Measurements from ENCODE around the gene GPATCH2L. TPM values are rescaled to one million over a fixed set of nuclear protein-coding genes. Genes with fewer than 3 reads are reported as not detected.

The GPATCH2L gene
- polyA plus RNA-seq, 1 experiment = 23.6 TPM

DNA sequence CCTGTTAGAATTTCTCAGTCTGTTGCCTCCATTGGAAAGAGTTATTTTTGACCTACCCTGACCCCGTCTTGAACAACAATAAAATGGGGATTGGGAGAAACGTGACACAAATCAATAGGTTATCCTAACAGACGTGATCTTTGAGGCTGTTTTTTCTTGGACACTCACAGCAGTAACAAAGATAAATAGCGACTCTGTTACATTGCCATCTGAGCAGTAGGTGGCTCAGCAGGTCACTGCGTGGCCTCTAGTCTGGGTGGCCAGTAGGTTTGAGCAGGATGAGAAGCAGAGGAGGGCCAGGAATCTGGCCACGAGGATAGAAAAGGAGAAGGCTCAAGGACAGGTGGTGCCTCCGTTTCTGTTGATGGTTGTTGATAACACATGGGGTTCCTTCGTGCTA, 101.4 kb downstream of the GPATCH2L start:
- ChIA-PET CTCF (no interaction called here), POLR2A (interaction anchor here (0.6 kb wide), 1 partner anchor 14 kb away, joined by 3 read pairs; no protein-coding TSS in a partner anchor)
- DNase-seq (ENCODE audit: low read depth) = no peak
- no peak for TF ChIP-seq CTCF (IDR thresholded peaks at IDR 0.05; ENCODE audit: insufficient read depth, low read depth, low read length)
- H3K36me3 ChIP-seq (ENCODE audit: control insufficient read depth, insufficient read depth, low read length) = no peaks in the 10 kb centered on the region
- H3K27me3 ChIP-seq (ENCODE audit: control insufficient read depth, insufficient read depth, low read length) = no peaks in the 10 kb centered on the region
- H3K4me3 ChIP-seq (ENCODE audit: low read depth, low read length) = no peak overlapping the region

DNA sequence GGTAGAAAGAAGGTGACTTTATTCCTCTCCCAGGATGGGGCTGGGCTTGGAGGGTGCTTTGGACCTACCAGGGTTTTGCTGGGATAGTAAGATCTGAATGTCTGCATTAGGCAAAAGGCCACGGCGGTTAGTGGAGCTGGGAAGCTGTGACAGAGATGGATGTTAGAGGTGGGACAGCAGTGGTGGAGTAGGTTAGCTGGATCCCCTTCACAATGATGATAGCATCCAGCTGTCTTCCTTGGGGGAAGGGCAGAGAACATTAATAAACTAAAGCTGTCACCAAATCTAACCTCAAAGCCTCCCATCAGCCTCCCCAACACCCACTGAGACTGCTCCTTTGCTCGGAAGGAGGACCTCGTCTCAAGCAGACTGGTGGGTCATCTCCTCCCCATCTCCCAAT, 104.8 kb downstream of the GPATCH2L start:
- ChIA-PET CTCF (interaction anchor here (1.4 kb wide), 1 partner anchor 8 kb away, joined by 4 read pairs; no protein-coding TSS in a partner anchor), POLR2A (no interaction called here)
- Histone ChIP-seq H3K4me3 (ENCODE audit: low read depth, low read length) (no peak overlapping the region), H3K27me3 (ENCODE audit: control insufficient read depth, insufficient read depth, low read length) (no peaks in the 10 kb centered on the region), H3K36me3 (ENCODE audit: control insufficient read depth, insufficient read depth, low read length) (no peaks in the 10 kb centered on the region)
- DNase-seq (ENCODE audit: low read depth) = no peak
- TF ChIP-seq CTCF (IDR thresholded peaks at IDR 0.05; ENCODE audit: insufficient read depth, low read depth, low read length) = no peak

GRCh38 chr14:76257111-76257803, 105.5 kb downstream of the GPATCH2L start:
- ChIA-PET POLR2A (no interaction called here), CTCF (interaction anchor here (1.4 to 2.4 kb wide), 2 partner anchors 9 to 10 kb away, joined by 4 to 10 read pairs; no protein-coding TSS in a partner anchor)
- no peak for DNase-seq (ENCODE audit: low read depth)

DNA sequence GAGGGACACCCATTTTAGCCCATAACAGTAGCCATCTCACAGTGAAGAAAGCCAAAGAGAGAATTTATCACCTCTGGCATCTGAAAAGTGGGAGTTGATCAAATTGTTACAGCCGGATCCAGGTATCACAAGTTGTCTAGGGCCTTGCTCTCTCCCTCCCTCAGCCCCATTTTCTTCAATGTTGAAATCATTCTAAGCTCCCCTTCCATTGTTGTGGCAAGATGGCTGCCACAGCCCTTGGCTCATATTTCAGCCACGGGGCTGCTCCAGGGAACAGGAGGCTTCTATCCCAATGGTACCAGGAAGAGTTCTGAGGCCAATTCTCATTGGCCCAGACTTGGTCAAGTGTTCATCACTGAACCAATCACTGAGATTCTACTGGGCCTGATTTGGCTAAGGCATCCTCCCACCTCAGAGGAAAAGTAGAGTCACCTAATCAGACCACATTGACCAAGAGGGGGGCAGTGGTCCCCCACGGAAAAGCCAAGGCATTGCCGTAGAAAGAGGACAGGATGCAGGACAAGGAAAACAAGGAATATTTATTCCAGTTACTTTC, 106.2 kb downstream of the GPATCH2L start:
- no peaks in the 10 kb centered on the region for H3K36me3 ChIP-seq (ENCODE audit: control insufficient read depth, insufficient read depth, low read length)
- no peaks in the 10 kb centered on the region for H3K27me3 ChIP-seq (ENCODE audit: control insufficient read depth, insufficient read depth, low read length)
- no peak for DNase-seq (ENCODE audit: low read depth)
- no peak overlapping the region for H3K4me3 ChIP-seq (ENCODE audit: low read depth, low read length)
- CTCF ChIA-PET = interaction anchor here (1.4 to 2.4 kb wide), 2 partner anchors 10 kb away, joined by 4 to 10 read pairs; no protein-coding TSS in a partner anchor
- no peak for TF ChIP-seq CTCF (IDR thresholded peaks at IDR 0.05; ENCODE audit: insufficient read depth, low read depth, low read length)
- POLR2A ChIA-PET = no interaction called here

More at GRCh38 chr14:76257111-76257803, 105.5 kb downstream of the GPATCH2L start:
- Histone ChIP-seq H3K27me3 (ENCODE audit: control insufficient read depth, insufficient read depth, low read length) (no peaks in the 10 kb centered on the region), H3K36me3 (ENCODE audit: control insufficient read depth, insufficient read depth, low read length) (no peaks in the 10 kb centered on the region), H3K4me3 (ENCODE audit: low read depth, low read length) (no peak overlapping the region)
- no peak for TF ChIP-seq CTCF (IDR thresholded peaks at IDR 0.05; ENCODE audit: insufficient read depth, low read depth, low read length)

DNA sequence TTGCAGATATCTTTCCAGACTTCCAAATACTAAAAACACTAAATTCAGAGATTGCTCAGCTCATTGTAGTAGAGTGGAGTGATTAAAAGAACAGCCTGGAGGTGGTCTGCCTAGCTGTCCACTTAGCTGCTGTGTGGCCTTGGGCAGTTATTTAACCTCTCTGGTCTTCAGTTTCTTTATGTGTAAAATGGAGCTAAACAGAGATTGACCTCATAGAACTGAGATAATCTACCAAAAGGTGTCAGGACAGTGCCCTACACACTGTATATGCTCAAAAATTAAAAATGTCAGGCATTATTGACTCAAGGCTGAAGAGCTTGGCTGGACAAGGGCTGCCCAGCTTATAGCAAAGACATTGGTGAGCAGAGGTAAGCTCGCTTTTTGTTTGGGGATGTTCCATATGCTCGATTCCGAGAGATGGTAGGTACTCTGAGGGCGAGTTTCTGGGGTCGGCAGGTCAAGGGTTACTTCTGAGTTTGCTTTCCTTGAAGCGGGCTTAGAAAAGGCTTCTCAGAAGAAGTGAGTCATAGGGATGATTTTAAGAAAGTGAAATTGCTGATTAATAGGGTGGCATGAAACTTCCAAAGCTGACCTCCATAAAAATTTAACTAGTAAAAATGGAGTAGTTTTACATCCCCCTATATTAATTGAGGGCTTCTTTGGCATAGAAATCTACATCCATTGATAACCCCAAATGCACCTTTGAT, 107.5 kb downstream of the GPATCH2L start:
- ChIA-PET POLR2A (no interaction called here), CTCF (interaction anchor here (1.2 to 2.4 kb wide), 2 partner anchors 9 kb away, joined by 3 to 10 read pairs; no protein-coding TSS in a partner anchor)
- no peak for DNase-seq (ENCODE audit: low read depth)
- H3K4me3 ChIP-seq (ENCODE audit: low read depth, low read length) = no peak overlapping the region
- H3K27me3 ChIP-seq (ENCODE audit: control insufficient read depth, insufficient read depth, low read length) = no peaks in the 10 kb centered on the region
- H3K36me3 ChIP-seq (ENCODE audit: control insufficient read depth, insufficient read depth, low read length) = no peaks in the 10 kb centered on the region
- no peak for TF ChIP-seq CTCF (IDR thresholded peaks at IDR 0.05; ENCODE audit: insufficient read depth, low read depth, low read length)
